NCI-H1092 (cell line): ENCODE measurements around the gene CLCN2.

Experiments used
- DNase-seq: peaks from one replicate; lab custom pipeline; 2025; lab: John Stamatoyannopoulos, UW

Gene CLCN2

DNA sequence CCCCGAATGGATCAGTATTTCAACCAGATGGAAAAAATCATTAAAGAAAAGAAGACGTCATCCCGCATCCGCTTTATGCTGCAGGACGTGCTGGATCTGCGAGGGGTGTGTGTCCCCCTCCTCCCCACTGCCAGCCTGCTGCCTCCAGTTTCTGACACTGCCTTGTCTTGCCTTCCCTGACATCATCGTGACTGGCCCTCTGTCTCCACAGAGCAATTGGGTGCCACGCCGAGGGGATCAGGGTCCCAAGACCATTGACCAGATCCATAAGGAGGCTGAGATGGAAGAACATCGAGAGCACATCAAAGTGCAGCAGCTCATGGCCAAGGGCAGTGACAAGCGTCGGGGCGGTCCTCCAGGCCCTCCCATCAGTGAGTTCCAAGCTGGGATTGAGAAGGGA is 36.1 kb downstream of the CLCN2 start:
- DNase-seq = no peak

DNA sequence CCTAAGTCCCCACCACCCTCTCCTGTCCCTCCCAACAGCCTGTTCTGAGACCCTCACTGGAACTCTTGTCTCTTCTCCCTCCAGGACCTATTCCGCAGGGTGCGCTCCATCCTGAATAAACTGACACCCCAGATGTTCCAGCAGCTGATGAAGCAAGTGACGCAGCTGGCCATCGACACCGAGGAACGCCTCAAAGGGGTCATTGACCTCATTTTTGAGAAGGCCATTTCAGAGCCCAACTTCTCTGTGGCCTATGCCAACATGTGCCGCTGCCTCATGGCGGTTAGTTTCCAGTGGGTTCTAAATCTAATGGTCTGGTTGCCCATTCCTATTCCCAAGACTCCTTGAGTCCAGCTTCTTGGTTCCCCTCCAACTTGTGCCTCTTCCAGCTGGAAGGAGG is 37.7 kb downstream of the CLCN2 start:
- DNase-seq = no peak

DNA sequence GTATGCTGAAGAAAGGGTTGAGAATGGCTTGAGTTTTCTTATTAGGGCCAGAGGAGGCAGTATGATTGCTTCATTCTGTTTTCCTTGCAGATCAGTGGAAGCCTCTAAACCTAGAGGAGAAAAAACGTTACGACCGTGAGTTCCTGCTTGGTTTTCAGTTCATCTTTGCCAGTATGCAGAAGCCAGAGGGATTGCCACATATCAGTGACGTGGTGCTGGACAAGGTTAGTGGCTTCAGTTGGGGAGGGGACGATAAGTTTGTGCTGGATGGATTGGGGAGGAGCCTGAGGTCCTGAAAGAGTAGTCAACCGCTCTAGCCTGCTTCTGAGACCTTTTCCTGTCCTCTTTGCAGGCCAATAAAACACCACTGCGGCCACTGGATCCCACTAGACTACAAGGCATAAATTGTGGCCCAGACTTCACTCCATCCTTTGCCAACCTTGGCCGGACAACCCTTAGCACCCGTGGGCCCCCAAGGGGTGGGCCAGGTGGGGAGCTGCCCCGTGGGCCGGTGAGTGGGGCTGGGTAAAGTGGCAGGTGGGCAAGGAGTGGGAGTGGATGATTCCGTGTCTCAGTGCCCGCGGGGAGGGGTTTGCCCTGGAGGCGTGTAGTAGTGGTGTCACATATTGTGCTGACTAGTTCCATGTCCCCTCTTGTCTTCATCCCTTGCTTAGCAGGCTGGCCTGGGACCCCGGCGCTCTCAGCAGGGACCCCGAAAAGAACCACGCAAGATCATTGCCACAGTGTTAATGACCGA is 38.5 kb downstream of the CLCN2 start:
- DNase-seq = no peak

DNA sequence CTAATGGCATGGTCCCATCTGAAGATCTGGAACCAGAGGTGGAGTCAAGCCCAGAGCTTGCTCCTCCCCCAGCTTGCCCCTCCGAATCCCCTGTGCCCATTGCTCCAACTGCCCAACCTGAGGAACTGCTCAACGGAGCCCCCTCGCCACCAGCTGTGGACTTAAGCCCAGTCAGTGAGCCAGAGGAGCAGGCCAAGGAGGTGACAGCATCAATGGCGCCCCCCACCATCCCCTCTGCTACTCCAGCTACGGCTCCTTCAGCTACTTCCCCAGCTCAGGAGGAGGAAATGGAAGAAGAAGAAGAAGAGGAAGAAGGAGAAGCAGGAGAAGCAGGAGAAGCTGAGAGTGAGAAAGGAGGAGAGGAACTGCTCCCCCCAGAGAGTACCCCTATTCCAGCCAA is 39.7 kb downstream of the CLCN2 start:
- DNase-seq = no peak

DNA sequence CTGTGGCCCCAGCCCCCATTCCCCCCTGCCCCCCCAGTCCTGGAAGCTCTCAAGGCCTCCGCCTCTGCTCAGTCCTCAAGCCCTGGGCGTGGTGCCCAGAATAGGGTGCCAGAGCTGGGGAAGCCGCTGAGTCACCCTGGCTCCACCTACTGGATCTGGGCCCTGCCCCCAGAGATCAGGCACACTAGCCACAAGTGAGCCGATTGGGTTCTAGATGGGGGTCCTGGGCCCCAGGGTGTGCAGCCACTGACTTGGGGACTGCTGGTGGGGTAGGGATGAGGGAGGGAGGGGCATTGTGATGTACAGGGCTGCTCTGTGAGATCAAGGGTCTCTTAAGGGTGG is 41.3 kb downstream of the CLCN2 start:
- DNase-seq = peak; percentile 79

DNA sequence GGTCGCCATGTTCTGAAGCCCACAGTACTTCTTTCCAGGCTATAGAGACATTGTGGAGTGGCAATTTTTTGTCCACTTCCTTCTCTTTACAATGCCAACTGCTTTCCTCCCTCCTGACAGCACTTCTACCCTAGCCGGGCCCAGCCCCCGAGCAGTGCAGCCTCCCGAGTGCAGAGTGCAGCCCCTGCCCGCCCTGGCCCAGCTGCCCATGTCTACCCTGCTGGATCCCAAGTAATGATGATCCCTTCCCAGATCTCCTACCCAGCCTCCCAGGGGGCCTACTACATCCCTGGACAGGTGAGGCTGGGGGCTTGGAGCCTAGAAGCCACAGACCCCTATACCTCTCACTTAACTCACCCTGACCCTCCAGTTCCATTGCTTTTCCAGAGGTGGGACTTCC is 44.2 kb downstream of the CLCN2 start:
- no peak for DNase-seq

DNA sequence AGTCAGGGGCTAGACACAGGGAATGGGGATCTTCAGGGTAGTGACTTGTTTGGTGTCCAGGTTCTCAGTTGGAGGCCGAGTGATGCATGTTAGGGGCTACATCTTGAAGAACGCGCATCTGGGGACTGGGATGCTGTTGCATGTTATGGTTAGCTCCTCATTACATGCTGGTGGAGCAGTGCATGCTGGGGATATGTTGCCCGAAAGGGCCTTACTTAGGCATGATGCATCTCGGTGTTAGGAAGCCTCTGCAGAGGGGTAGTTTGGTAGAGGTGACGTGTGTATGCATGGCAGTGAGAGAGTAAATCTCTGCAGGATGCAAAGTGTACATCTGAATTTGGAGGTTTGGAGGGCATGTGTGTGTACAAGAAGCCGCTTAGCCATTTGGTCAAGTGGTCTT is 44.6 kb downstream of the CLCN2 start:
- DNase-seq = no peak

DNA sequence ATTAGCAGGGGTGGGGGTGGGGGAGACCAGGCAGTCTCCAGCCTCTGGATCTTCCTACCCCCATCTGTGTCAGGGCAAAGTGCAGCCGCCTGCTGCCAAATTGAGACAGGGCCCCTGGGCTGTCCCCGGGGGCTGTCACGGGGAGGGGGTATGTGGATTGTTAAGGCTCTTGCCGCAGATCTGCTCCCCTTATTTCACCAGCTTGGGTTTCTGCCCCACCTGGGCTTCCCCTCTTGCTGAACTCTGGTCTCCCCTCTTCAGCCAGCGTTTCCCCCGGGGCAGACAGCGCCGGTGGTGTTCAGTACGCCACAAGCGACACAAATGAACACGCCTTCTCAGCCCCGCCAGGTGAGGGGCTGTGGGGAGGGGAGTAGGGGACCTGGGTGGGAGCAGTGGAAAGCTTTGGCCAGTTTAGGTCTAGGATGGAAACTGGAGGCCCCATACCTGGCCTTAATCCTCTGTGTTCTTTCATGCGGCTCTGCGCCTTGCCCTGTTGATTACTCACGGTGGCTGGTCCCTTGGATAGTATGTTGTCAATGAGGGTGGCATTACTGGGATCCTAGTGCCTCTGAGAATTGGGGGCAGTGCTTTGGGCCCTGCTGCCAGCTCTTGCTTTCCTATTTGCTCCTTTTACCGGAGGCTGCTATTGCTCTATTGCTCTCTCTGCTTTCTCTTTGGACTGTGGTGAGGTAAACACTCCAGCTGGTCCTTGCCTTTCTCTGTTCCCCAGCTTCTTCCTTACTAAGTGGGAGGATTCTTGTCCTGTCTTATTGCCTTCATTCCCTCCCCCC is 45.3 kb downstream of the CLCN2 start:
- no peak for DNase-seq

DNA sequence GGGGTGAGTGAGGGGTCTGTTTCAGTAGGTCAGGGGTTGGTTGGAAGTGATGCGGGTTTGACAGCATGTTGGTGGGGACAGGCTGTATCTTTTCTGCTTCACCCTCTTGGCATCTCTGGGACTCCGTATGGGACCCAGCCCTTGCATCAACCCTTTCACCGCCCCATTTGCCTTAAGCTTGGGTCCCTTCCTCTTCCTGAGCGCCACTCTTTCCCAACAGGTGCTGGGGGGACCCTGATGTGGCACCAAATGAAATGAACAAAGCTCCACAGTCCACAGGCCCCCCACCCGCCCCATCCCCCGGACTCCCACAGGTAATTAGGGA is 45.9 kb downstream of the CLCN2 start:
- DNase-seq = no peak

DNA sequence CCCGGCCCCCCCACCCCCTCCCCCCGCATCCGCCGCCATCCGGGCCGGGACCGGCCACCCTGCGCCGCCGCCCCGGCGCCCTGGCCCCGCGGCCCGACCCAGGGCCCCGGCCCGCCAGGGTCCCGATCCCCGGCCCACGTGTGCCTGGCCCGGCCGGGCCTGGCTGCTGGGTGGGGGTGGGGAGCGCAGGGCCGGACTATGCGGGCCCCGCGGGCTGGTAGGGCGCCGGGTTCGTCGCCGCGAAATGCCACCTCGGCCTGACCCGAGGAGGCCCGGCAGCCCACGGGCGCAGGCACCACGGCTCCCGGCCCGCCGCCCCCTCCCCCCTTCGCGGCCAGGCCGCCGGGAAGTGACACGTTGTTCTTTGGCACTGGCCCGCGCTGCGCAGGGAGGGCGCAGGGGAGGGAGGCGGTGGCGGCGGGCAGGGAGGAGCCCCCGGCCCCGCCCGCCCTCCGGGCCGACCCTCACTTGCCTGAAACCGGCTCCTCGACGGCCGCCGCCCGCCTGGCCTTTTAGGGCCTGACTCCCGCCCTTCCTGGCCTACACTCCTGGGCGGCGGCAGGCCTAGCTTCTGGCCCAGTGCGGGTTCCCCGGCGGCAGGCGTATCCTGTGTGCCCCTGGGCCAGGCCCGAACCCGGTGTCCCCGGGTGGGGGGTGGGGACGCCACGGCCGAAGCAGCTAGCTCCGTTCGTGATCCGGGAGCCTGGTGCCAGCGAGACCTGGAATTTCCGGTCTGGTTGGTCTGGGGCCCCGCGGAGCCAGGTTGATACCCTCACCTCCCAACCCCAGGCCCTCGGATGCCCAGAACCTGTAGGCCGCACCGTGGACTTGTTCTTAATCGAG is 46.5 kb downstream of the CLCN2 start:
- peak; percentile 55 for DNase-seq

DNA sequence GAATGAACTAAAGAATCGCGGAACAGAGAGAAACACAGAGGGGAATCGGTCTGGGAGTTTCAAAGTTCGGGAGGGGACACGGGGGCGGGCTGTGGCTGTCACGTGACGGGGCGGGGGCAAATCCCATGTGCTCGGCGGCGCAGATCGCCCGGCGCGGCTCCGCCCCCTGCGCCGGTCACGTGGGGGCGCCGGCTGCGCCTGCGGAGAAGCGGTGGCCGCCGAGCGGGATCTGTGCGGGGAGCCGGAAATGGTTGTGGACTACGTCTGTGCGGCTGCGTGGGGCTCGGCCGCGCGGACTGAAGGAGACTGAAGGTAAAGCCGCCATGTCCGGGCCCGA is 47.1 kb downstream of the CLCN2 start, which contains the start of gene EIF4G1:
Gene EIF4G1 (plus strand): TSS at position 244 of the 337 bp plus-strand sequence. CDS start 1,191 bp downstream, outside the sequence.
- peak; percentile 87 for DNase-seq

DNA sequence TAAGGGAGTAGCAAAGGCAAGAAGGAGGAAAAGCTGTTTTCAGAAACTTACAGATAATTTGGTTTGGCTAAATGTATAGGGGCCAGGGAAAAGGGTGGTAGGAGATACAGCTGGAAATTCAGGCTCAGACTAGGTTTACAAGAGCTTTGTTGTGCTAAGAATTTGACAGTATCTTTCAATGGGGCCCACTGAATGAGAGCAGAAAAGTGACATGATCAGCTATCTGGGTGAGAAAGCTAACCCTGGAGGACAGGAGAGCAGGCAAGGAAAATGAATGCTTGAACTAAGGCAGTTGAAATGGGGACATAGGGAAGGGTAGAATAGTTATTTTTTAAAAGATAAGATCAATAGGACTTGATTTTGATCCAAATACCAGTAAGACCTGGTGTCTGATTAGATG is 49.8 kb downstream of the CLCN2 start:
- DNase-seq = no peak

DNA sequence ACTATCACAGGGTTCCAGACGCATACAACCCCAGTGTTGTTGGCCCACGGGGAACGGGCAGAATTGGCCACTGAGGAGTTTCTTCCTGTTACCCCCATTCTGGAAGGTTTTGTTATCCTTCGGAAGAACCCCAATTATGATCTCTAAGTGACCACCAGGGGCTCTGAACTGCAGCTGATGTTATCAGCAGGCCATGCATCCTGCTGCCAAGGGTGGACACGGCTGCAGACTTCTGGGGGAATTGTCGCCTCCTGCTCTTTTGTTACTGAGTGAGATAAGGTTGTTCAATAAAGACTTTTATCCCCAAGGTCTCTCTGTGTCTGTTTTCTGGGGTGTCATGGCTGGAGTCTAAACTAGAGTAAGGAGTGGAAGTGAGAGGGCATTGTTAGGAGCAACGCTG is 52.7 kb downstream of the CLCN2 start:
- DNase-seq = no peak

DNA sequence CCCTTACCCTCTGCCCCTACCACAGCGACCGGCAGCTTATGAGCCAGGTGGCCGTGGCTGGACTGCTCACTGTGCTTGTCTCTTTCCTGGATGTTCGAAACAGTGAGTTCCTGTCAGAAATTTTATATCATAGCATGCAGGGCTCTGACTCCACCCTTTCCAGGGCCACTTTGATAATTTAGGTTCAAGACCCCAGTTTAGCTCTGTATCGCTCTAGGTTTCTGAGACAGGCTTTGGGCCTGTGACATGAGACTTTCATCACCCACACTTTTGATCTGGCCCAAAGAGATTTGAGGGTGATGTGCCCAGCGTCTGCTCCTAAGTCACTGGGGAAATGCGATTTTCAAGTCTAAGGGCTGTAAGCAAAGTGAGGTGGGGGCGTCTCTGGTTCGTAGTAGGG is 53.5 kb downstream of the CLCN2 start:
- DNase-seq = no peak

DNA sequence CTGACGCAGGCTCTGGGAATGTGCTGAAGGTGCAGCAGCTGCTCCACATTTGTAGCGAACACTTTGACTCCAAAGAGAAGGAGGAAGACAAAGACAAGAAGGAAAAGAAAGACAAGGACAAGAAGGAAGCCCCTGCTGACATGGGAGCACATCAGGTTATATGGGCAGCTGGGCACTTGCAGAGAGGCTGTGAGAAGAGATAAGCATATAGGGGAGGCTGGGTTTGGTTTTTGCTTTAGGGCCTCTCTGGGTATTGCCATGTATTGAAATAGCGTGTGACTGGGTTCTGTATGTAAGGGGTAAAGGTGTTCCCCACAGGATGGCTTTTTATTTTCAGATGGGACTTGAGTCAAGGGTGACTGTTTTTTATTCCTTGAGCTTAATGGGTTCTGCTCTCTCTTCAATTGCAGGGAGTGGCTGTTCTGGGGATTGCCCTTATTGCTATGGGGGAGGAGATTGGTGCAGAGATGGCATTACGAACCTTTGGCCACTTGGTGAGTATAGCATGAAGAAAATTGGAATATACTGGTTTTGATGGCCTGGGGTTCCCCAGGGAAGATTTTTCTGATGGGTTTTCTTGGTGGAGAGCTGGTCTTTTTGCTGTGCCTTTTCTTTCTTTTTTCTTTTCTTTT is 54.9 kb downstream of the CLCN2 start:
- no peak for DNase-seq

DNA sequence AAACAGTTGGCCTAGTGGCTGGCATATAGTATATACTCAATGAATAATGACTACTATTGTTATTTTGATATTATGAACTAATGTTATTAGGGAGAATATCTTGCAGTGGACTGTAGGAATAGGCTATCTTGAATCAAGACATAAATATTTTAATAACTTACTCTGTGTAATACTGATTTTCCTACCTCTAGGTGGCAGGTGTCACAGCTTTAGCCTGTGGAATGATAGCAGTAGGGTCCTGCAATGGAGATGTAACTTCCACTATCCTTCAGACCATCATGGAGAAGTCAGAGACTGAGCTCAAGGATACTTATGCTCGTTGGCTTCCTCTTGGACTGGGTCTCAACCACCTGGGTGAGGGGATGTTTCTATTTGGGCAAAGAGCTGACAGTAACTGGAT is 55.8 kb downstream of the CLCN2 start:
- no peak for DNase-seq

DNA sequence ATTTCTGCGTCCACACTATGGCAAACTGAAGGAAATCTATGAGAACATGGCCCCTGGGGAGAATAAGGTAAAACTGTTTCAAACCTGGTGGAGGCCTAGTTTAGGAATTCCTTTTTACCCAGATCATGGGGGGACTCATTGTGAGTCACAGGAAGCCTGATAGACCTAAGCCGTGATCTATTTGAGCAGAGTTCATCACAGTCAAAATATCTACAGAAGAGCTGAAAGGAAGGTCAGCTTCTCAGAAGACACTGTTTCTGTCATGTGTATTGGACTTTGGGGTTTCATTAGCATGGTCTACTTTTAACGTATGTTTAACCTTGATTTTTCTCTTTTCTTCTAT is 61.1 kb downstream of the CLCN2 start:
- DNase-seq = no peak

DNA sequence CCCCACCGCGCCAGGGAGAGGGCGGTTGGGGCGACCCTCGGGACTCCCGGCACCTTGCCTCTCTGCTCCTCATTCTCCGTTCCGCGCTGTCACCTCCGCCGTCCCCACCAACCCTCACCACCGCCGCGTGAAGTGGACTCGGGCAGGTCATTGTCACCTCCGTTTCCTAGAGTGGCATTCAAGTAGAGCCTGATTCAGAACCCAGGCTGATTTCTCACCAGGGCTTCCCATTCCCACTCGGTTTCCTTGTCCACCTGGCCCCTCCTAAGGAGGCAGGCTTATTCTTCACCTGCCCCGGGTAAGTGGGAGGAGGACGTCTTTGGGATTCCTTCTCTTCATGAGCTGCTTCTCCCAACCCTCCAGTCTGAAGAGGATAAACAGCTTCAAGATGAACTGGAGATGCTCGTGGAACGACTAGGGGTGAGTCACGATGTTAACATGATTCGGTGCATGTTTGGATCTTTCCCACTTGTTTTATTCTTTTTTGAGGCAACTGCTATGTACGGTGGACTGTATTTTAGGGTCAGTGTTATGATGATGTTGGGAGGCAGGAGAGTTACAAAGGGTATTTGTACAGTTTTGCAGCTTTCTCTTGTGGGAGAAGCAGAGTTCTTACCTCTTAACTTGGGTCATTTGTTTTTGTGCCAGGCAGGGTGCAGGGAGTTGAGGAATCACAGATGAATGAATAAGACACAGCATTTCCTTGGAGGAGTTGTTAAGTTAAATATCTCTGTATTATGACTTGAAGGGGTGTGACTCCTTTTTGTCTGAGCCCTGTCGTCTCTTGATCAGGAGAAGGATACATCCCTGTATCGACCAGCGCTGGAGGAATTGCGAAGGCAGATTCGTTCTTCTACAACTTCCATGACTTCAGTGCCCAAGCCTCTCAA is 61.7 kb downstream of the CLCN2 start:
- DNase-seq = no peak

DNA sequence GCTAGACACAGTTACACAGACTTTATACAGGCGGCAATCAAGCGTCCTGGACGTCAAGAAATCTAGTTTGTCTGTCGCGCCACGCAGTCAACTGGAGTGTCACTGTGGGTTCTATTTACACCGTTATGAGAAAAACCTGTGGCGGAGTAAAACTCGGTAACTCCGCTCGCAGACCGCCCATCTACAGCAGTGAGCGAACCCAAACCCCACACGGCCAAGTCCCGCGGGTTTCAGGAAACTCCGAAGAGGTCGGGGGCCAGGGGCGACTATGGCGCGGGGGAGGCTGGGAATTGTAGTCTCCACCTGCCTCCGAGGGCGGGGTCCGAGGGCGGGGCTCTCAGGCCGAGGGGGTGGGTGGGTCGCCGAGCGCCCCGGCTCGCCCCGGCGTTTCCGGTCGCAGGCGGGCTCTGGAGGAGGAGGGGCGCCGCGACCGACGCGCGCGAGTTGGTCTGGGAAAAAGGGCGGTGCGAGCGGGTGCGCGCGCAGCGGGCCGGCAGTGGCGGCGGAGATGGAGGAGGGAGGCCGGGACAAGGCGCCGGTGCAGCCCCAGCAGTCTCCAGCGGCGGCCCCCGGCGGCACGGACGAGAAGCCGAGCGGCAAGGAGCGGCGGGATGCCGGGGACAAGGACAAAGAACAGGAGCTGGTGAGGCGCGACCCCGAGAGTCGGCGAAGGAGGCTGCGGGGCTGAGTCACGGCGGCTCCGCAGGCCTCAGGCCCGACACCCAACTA is 62.5 kb downstream of the CLCN2 start, which contains the start of gene PSMD2:
Gene PSMD2 (plus strand): TSS at position 483 of the 729 bp plus-strand sequence. CDS start 26 bp downstream, at position 509.
- DNase-seq = peak; percentile 97

DNA sequence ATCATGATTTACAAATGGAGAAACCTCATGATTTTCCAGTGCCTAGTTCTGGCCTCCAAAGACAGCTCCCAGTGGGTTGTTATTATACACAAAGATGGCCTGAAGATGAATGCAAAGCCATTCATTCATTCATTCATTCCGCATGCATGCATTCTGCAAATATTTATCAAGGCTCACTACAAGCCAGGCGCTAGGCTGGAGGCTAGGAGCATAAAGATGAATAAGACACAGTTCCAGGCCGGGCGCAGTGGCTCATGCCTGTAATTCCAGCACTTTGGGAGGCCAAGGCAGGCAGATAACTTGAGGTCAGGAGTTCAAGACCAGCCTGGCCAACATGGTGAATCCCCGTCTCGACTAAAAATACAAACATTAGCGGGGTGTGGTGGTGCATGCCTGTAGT is 64.8 kb downstream of the CLCN2 start:
- DNase-seq = no peak
